ENCODE measurements around the gene FAM90A1.
"Not testable (repeated sequence)": the region's sequence is repeated elsewhere in the genome, so short reads cannot be mapped to it uniquely, and the experiment has no call there.

GRCh38 chr12:8231666-8232608 is 4.5 kb upstream of the FAM90A1 start:
- not testable (repeated sequence) for TF ChIP-seq POLR2AphosphoS5, POLR2A (IDR thresholded peaks at IDR 0.05)
- TF ChIP-seq CTCF (IDR thresholded peaks at IDR 0.05), result peak; percentile 20 to 65 (median 57)
